Osteocyte (in vitro differentiated cells): ENCODE results near the gene ROR1. TPM values are rescaled to one million over a fixed set of nuclear protein-coding genes. Genes with fewer than 3 reads are reported as not detected.
A peak's percentile ranks its signal among the peaks of the same experiment; 100 is the strongest.

Source experiments
- DNase-seq: peaks from one replicate; pipeline ENCODE4 v3.0.0; 2021; ENCODE audit warnings: mixed read lengths; ENCODE audit not compliant: unreplicated experiment; ENCODE audit errors: extremely low spot score
- H3K27ac Mint-ChIP-seq: one replicate; pipeline ENCODE4 v1.8.0; 2021; ENCODE audit warnings: mild to moderate bottlenecking, mixed read lengths; ENCODE audit not compliant: unreplicated experiment
- H3K27me3 Mint-ChIP-seq: one replicate; pipeline ENCODE4 v1.8.0; 2021; ENCODE audit warnings: mixed read lengths; ENCODE audit not compliant: unreplicated experiment
- H3K36me3 Mint-ChIP-seq: one replicate; pipeline ENCODE4 v1.8.0; 2021; ENCODE audit warnings: mixed read lengths; ENCODE audit not compliant: unreplicated experiment
- H3K4me1 Mint-ChIP-seq: one replicate; pipeline ENCODE4 v1.8.0; 2021; ENCODE audit warnings: mixed read lengths; ENCODE audit not compliant: unreplicated experiment
- H3K4me3 Mint-ChIP-seq: one replicate; pipeline ENCODE4 v1.8.0; 2021; ENCODE audit warnings: mild to moderate bottlenecking, moderate library complexity, mixed read lengths; ENCODE audit not compliant: unreplicated experiment
- H3K9me3 Mint-ChIP-seq: one replicate; pipeline ENCODE4 v1.8.0; 2021; ENCODE audit warnings: mixed read lengths; ENCODE audit not compliant: unreplicated experiment
- total RNA-seq: library from RNA; stranded (reverse); gene quantifications from 2 replicates; pipeline ENCODE4 v1.2.1, GENCODE V29; 2021
- TF ChIP-seq, protein P1 (sequence below): fragments of 200-600 bp; sonication (generic); IDR thresholded peaks from 2 replicates; pipeline ENCODE4 v1.5.0; 2021; ENCODE audit warnings: antibody characterized with exemption, mild to moderate bottlenecking, moderate library complexity

ROR1 gene
- total RNA-seq, 1 donor from 2014 or later: 20.6 TPM

DNA sequence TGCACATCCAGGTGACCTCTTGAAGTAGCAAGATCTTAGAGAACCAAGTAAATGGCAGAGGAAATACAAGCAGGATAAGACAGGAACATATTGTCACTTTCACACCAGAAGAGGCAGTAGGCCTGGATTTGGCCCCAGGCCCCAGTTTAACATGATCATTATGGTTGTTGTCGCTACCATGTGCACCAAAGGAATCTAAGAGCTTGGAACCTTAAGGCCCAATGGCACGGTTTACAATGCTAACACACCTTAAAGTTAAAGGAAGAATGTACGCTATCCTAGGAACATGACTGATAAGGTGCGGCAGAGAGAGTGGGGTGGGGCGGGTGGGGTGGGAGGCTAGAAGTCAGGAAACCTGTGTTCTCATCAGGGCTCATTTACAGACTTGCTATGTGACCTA lies 147.5 kb downstream of the ROR1 start:
- DNase-seq: no peak
- H3K4me3 Mint-ChIP-seq: no peak overlapping the region
- H3K27me3 Mint-ChIP-seq: no peaks in the 10 kb centered on the region
- peak overlapping the region; percentile 75 for H3K27ac Mint-ChIP-seq
- peaks cover 75% of the 10 kb centered on the region for H3K4me1 Mint-ChIP-seq
- H3K36me3 Mint-ChIP-seq: no peaks in the 10 kb centered on the region
- H3K9me3 Mint-ChIP-seq: no peaks in the 10 kb centered on the region
- TF ChIP-seq, protein P1, sequence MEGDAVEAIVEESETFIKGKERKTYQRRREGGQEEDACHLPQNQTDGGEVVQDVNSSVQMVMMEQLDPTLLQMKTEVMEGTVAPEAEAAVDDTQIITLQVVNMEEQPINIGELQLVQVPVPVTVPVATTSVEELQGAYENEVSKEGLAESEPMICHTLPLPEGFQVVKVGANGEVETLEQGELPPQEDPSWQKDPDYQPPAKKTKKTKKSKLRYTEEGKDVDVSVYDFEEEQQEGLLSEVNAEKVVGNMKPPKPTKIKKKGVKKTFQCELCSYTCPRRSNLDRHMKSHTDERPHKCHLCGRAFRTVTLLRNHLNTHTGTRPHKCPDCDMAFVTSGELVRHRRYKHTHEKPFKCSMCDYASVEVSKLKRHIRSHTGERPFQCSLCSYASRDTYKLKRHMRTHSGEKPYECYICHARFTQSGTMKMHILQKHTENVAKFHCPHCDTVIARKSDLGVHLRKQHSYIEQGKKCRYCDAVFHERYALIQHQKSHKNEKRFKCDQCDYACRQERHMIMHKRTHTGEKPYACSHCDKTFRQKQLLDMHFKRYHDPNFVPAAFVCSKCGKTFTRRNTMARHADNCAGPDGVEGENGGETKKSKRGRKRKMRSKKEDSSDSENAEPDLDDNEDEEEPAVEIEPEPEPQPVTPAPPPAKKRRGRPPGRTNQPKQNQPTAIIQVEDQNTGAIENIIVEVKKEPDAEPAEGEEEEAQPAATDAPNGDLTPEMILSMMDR: no peak

DNA sequence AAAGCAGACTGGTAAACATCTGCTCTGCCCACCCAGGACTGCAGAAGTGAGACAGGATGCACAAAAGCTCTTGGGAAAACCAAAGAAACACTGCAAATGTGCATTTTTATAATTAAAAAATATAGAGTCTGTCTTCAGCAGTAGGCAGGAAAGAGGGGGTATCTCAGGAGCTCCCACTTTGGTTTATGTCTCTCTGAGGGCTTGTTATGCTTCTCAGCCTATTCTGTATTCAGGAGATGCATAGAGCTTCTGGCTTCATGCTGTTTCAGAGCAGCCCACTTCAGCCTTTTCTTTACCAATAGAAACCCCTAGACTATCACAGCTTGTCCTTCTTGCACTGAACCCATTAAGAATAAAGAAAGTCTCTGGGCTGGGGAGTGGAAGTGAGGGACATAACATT lies 148.0 kb downstream of the ROR1 start:
- Mint-ChIP-seq H3K27me3 (no peaks in the 10 kb centered on the region), H3K36me3 (no peaks in the 10 kb centered on the region), H3K9me3 (no peaks in the 10 kb centered on the region), H3K4me3 (no peak overlapping the region), H3K4me1 (peaks cover 70% of the 10 kb centered on the region), H3K27ac (peak overlapping the region; percentile 86)
- DNase-seq: no peak
- TF ChIP-seq, protein P1: no peak

DNA sequence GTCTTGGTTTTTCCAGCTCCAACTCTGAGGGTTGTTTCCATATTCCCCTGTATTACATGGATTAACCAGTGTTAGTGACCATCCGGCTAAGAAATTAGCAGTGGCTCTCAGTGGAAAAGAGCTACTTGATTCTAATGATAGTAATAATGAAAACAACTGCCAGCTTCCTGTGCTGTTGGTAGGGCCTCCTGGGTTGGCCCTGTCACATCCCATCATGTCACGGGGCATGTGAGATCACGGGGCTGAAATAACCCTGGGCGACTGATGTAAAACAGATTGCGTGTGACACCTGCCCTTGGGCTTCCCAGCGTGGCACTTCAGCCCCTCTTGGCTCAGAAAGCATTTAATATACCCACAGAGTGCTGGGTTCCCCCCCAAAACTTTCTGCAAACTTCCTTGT lies 149.0 kb downstream of the ROR1 start:
- Mint-ChIP-seq H3K4me1 (peaks cover 62% of the 10 kb centered on the region), H3K36me3 (no peaks in the 10 kb centered on the region), H3K27me3 (no peaks in the 10 kb centered on the region), H3K4me3 (no peak overlapping the region), H3K27ac (peak overlapping the region; percentile 86), H3K9me3 (no peaks in the 10 kb centered on the region)
- TF ChIP-seq, protein P1: no peak
- DNase-seq: no peak

DNA sequence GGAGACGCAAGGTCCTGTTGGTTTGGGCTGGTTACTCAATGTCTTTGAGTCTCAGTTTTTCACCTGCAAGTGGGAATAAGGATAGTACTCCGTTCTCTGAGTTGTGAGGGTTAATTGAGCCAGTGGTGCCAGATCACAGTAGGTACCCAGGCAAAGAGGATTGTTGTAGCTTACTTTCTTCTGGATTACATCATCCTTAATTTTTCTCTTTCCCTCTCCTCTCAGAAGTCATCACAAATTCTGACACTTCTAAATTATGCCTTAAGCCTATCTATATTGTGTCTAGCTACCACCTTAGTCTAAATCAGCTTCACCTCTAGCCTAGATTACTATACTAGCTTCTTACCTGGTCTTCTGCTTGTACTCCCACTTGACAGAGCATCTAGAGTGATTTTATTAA lies 149.5 kb downstream of the ROR1 start:
- DNase-seq: no peak
- H3K4me3 Mint-ChIP-seq: no peak overlapping the region
- TF ChIP-seq, protein P1: no peak
- no peaks in the 10 kb centered on the region for H3K27me3 Mint-ChIP-seq
- H3K4me1 Mint-ChIP-seq: peaks cover 58% of the 10 kb centered on the region
- no peaks in the 10 kb centered on the region for H3K36me3 Mint-ChIP-seq
- H3K27ac Mint-ChIP-seq: peak overlapping the region; percentile 86
- no peaks in the 10 kb centered on the region for H3K9me3 Mint-ChIP-seq

DNA sequence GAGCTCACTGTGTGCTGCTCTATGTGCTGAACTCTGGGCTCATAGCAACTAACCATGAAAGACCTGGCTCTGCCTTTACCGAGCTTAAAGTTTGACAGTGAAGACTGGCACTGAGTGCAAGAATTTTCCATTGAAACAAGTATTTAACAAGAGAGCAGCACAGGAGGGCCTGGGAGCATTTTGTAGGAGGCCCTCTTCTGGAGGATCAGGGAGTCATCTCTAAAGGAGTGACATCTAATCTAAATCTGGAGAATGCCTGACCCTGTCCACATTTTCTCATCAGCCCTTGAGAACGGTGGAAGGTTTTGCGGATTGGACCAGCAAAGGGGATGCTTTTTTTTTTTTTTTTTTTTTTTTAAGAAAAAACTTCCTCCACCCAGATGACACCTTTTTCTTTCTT lies 150.8 kb downstream of the ROR1 start:
- H3K36me3 Mint-ChIP-seq: no peaks in the 10 kb centered on the region
- TF ChIP-seq, protein P1: peak; percentile 16
- no peaks in the 10 kb centered on the region for H3K9me3 Mint-ChIP-seq
- DNase-seq: no peak
- no peak overlapping the region for H3K4me3 Mint-ChIP-seq
- H3K27ac Mint-ChIP-seq: peak overlapping the region; percentile 10
- no peaks in the 10 kb centered on the region for H3K27me3 Mint-ChIP-seq
- peaks cover 57% of the 10 kb centered on the region for H3K4me1 Mint-ChIP-seq
